HEK293T (cell line): ENCODE measurements around the gene ATG4A.

ENCODE experiments used
- CTCF ChIA-PET: fragments of 350-600 bp; formaldehyde crosslinking; extraction: SDS; loops from one replicate; lab custom pipeline; 2021; ENCODE audit warnings: antibody characterized with exemption, inconsistent platforms; lab: Yijun Ruan, JAX
- POLR2A ChIA-PET: fragments of 350-600 bp; formaldehyde crosslinking; extraction: SDS; loops from one replicate; lab custom pipeline; 2020; ENCODE audit warnings: antibody characterized with exemption, inconsistent platforms; lab: Yijun Ruan, JAX
- DNase-seq: peaks from one replicate; pipeline ENCODE4 v3.0.0; 2012; ENCODE audit warnings: mixed read lengths; ENCODE audit errors: extremely low spot score
- ARNT ChIP-seq: fragments of 450-650 bp; IDR thresholded peaks from 2 replicates; pipeline ENCODE4 v1.6.1; 2017; ENCODE audit warnings: mild to moderate bottlenecking
- BHLHE40 ChIP-seq: fragments of 450-650 bp; IDR thresholded peaks from 2 replicates; pipeline ENCODE4 v1.6.1; 2016; ENCODE audit warnings: mild to moderate bottlenecking, moderate library complexity, borderline replicate concordance
- CTBP1 ChIP-seq: fragments of 450-650 bp; IDR thresholded peaks from 2 replicates; pipeline ENCODE4 v1.6.1; 2016; ENCODE audit warnings: borderline replicate concordance
- ELF4 ChIP-seq: fragments of 450-650 bp; IDR thresholded peaks from 2 replicates; pipeline ENCODE4 v1.6.1; 2017; ENCODE audit warnings: antibody characterized with exemption
- FOXA1 ChIP-seq: fragments of 450-650 bp; IDR thresholded peaks from 2 replicates; pipeline ENCODE4 v1.6.1; 2016; ENCODE audit warnings: mild to moderate bottlenecking
- FOXK2 ChIP-seq: fragments of 450-650 bp; IDR thresholded peaks from 2 replicates; pipeline ENCODE4 v1.6.1; 2016; ENCODE audit warnings: mild to moderate bottlenecking
- FOXM1 ChIP-seq: fragments of 450-650 bp; IDR thresholded peaks from 2 replicates; pipeline ENCODE4 v1.6.1; 2017; ENCODE audit warnings: mild to moderate bottlenecking, borderline replicate concordance
- HDGF ChIP-seq: fragments of 450-650 bp; IDR thresholded peaks from 2 replicates; pipeline ENCODE4 v1.6.1; 2017; ENCODE audit warnings: antibody characterized with exemption, borderline replicate concordance
- L3MBTL2 ChIP-seq: fragments of 450-650 bp; conservative IDR thresholded peaks from 2 replicates; pipeline ENCODE4 v1.6.1; 2016; ENCODE audit warnings: mild to moderate bottlenecking
- LEF1 ChIP-seq: fragments of 450-650 bp; IDR thresholded peaks from 2 replicates; pipeline ENCODE4 v1.6.1; 2017; ENCODE audit warnings: mild to moderate bottlenecking, borderline replicate concordance
- NFRKB ChIP-seq: fragments of 450-650 bp; IDR thresholded peaks from 2 replicates; pipeline ENCODE4 v1.6.1; 2016; ENCODE audit warnings: mild to moderate bottlenecking, moderate library complexity
- PKNOX1 ChIP-seq: fragments of 450-650 bp; IDR thresholded peaks from 2 replicates; pipeline ENCODE4 v1.6.1; 2016
- SP1 ChIP-seq: fragments of 450-650 bp; IDR thresholded peaks from 2 replicates; pipeline ENCODE4 v1.6.1; 2017
- SUZ12 ChIP-seq: fragments of 450-650 bp; IDR thresholded peaks from 2 replicates; pipeline ENCODE4 v1.6.1; 2016; ENCODE audit warnings: mild to moderate bottlenecking
- TARDBP ChIP-seq: fragments of 450-650 bp; IDR thresholded peaks from 2 replicates; pipeline ENCODE4 v1.6.1; 2016
- ZNF384 ChIP-seq: fragments of 450-650 bp; IDR thresholded peaks from 2 replicates; pipeline ENCODE4 v1.6.1; 2016

ATG4A gene

GRCh38 chrX:108126661-108127060 lies 35.1 kb downstream of the ATG4A start:
- TF ChIP-seq PKNOX1 (no peak), FOXM1 (no peak), ARNT (no peak), BHLHE40 (no peak), LEF1 (no peak), NFRKB (no peak), HDGF (no peak), ELF4 (no peak), CTBP1 (no peak), TARDBP (no peak), FOXK2 (no peak), SUZ12 (no peak), FOXA1 (no peak)
- ChIA-PET CTCF (interaction anchor here (0.6 kb wide), 1 partner anchor 13 kb away, joined by 3 read pairs; no protein-coding TSS in a partner anchor), POLR2A (no interaction called here)
- DNase-seq: no peak

- POLR2A ChIA-PET: no interaction called here
These were observed 35.6 kb downstream of the ATG4A start for GRCh38 chrX:108127152-108127551.

DNA sequence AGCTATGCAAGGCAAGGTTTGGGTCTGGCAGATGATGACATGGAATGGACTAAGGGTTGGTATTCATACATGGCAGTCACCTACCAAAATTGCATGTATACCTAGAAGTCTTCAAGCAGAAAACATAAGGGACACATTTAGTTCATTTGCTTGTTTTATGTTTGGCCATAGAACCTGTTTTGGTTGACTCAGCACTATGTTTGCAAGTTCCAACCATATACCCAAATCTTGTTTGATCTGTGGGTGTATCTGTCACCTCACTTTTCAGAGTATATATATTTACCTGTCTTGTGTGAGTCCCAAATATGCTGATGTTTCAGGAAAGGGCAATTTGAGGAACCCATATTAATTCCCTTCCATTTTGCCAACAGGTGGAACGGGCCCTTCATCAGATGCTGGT lies 39.3 kb downstream of the ATG4A start:
- ChIA-PET CTCF (no interaction called here), POLR2A (no interaction called here)

More at GRCh38 chrX:108127152-108127551, 35.6 kb downstream of the ATG4A start:
- no peak for DNase-seq
- TF ChIP-seq ARNT (no peak), SP1 (no peak), CTBP1 (no peak)
- CTCF ChIA-PET: interaction anchor here (0.6 kb wide), 1 partner anchor 12 kb away, joined by 3 read pairs; no protein-coding TSS in a partner anchor

DNA sequence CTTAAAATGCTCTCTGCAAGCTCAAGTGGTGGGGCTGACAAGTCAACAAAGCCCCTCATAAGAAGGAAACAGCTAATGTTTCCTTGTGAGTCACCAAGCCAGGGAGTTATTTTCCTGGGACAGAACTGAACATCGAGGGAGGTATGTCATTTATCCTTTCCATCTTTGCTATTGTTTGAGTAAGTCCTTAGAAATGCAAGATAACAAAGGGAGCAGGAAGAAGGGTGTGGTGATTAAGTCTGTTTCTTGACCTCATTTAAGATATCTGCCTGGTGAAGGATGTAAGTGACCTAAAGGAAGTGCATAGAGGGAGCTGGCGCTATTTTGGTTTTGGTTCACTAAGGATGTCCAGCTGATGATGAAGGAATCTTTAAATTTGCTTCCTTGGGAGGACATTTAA lies 39.9 kb downstream of the ATG4A start:
- TF ChIP-seq FOXA1 (no peak), ZNF384 (no peak), NFRKB (no peak), FOXM1 (no peak)
- DNase-seq: no peak
- POLR2A ChIA-PET: no interaction called here
- CTCF ChIA-PET: no interaction called here

More for the DNA sequence above, 39.3 kb downstream of the ATG4A start:
- TF ChIP-seq CTBP1 (no peak), L3MBTL2 (no peak)
- no peak for DNase-seq

- POLR2A ChIA-PET: no interaction called here
- DNase-seq: no peak
- CTCF ChIA-PET: no interaction called here
- TF ChIP-seq SUZ12 (no peak), ARNT (no peak), NFRKB (no peak), BHLHE40 (no peak), TARDBP (no peak), HDGF (no peak), ZNF384 (no peak), ELF4 (no peak), FOXA1 (no peak), FOXK2 (no peak), FOXM1 (no peak)
These were observed 40.5 kb downstream of the ATG4A start for GRCh38 chrX:108132034-108132433.

- TF ChIP-seq SUZ12: no peak
- no peak for TF ChIP-seq ELF4
- TF ChIP-seq NFRKB: no peak
- TF ChIP-seq ARNT: no peak
- TF ChIP-seq LEF1: no peak
- TF ChIP-seq BHLHE40: no peak
- TF ChIP-seq FOXK2: no peak
- CTCF ChIA-PET: interaction anchor here (0.6 kb wide), 1 partner anchor 62 kb away, joined by 3 read pairs; no protein-coding TSS in a partner anchor
- no peak for DNase-seq
- POLR2A ChIA-PET: no interaction called here
These were observed 41.3 kb downstream of the ATG4A start for GRCh38 chrX:108132876-108133275.

DNA sequence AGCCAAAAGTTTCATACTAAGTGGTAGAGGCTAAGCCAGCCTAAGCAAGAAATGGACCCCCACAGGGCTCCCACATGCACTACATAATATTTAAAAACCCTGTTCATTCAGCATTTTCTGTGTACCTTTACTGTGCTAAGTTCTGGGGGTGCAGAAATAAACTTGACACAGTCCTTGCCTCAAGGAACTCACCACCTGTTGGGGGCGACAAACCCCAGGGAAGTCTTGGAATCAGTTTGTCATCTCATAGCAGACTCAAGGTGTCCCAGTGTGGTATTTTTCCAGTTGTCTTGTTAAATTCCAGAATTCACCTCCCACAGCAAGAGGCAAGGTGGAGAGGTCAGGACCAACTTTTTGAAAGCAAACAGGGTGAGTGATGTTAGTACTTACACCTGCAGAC lies 43.1 kb downstream of the ATG4A start:
- no peak for TF ChIP-seq ELF4
- no peak for TF ChIP-seq FOXK2
- TF ChIP-seq NFRKB: no peak
- TF ChIP-seq FOXM1: no peak
- no peak for TF ChIP-seq ZNF384
- no peak for TF ChIP-seq BHLHE40
- TF ChIP-seq HDGF: no peak
- TF ChIP-seq ARNT: no peak
- TF ChIP-seq LEF1: no peak
- no peak for TF ChIP-seq CTBP1
- TF ChIP-seq SUZ12: no peak
- TF ChIP-seq SP1: no peak
- TF ChIP-seq TARDBP: no peak
- no peak for TF ChIP-seq PKNOX1
- TF ChIP-seq FOXA1: no peak
- no peak for DNase-seq
- ChIA-PET POLR2A (no interaction called here), CTCF (no interaction called here)
